Karpas-422 (cell line): ENCODE measurements around the gene EFNA5. TPM values are rescaled to one million over a fixed set of nuclear protein-coding genes. Genes with fewer than 3 reads are reported as not detected.

Source experiments
- DNase-seq: peaks from one replicate; pipeline ENCODE4 v3.0.0-alpha.2; 2015
- H2AFZ ChIP-seq: fragments of 200-600 bp; sonication (generic); 2 replicates; pipeline ENCODE4 v1.6.1; 2014; ENCODE audit warnings: antibody characterized with exemption, low read length, mixed read lengths
- H3K27ac ChIP-seq: fragments of 200-600 bp; sonication (generic); 2 replicates; pipeline ENCODE4 v1.5.1; 2014; ENCODE audit warnings: mild to moderate bottlenecking, low read length, moderate library complexity
- H3K27me3 ChIP-seq: fragments of 200-600 bp; sonication (generic); 2 replicates; pipeline ENCODE4 v1.6.1; 2014; ENCODE audit warnings: low read length, mixed read lengths
- H3K36me3 ChIP-seq: fragments of 200-600 bp; sonication (generic); 2 replicates; pipeline ENCODE4 v1.6.1; 2014; ENCODE audit warnings: low read length, mixed read lengths; ENCODE audit not compliant: insufficient read depth
- H3K4me1 ChIP-seq: fragments of 200-600 bp; sonication (generic); 2 replicates; pipeline ENCODE4 v1.6.1; 2014; ENCODE audit warnings: mild to moderate bottlenecking, low read length, mixed read lengths
- H3K4me2 ChIP-seq: fragments of 200-600 bp; sonication (generic); 2 replicates; pipeline ENCODE4 v1.6.1; 2014; ENCODE audit warnings: low read length, low read depth, mild to moderate bottlenecking; ENCODE audit not compliant: poor library complexity, severe bottlenecking
- H3K4me3 ChIP-seq: fragments of 200-600 bp; sonication (generic); 2 replicates; pipeline ENCODE4 v1.5.1; 2014; ENCODE audit warnings: mild to moderate bottlenecking, antibody characterized with exemption, low read length, mixed read lengths
- H3K79me2 ChIP-seq: fragments of 200-600 bp; sonication (generic); 2 replicates; pipeline ENCODE4 v1.6.1; 2014; ENCODE audit warnings: mild to moderate bottlenecking, low read length, mixed read lengths
- H3K9ac ChIP-seq: fragments of 200-600 bp; sonication (generic); 2 replicates; pipeline ENCODE4 v1.6.0; 2014; ENCODE audit warnings: low read length
- H3K9me2 ChIP-seq: fragments of 200-600 bp; sonication (generic), shearing (Covaris generic); replicated peaks from 2 replicates; pipeline ENCODE4 v1.6.0; 2014; ENCODE audit warnings: mild to moderate bottlenecking, low read length, moderate library complexity; ENCODE audit not compliant: insufficient read depth
- H3K9me3 ChIP-seq: fragments of 300-700, 200-600 bp; sonication (generic); 2 replicates; pipeline ENCODE4 v1.6.1; 2014; ENCODE audit warnings: low read length, mixed read lengths
- H4K20me1 ChIP-seq: fragments of 200-600 bp; sonication (generic); 2 replicates; pipeline ENCODE4 v1.6.1; 2014; ENCODE audit warnings: mild to moderate bottlenecking, antibody characterized with exemption, low read length, low read depth; ENCODE audit not compliant: insufficient read depth
- total RNA-seq: library from RNA; depleted of rRNA; stranded (reverse); fragments of >200 nt; shearing (Covaris generic); gene quantifications from 2 replicates; pipeline ENCODE4 v1.2.3, GENCODE V29; 2014; ENCODE audit warnings: low replicate concordance

Gene EFNA5
- total RNA-seq, 1 experiment from 2014 or later = not detected

GRCh38 chr5:107422494-107422893 is 248.2 kb downstream of the EFNA5 start:
- Histone ChIP-seq H3K36me3 (no peaks in the 10 kb centered on the region), H3K4me3 (no peak overlapping the region), H3K4me2 (no peak overlapping the region), H2AFZ (no peak overlapping the region), H3K9me2 (no peaks in the 10 kb centered on the region), H3K27me3 (no peaks in the 10 kb centered on the region), H3K9me3 (no peaks in the 10 kb centered on the region), H4K20me1 (no peaks in the 10 kb centered on the region), H3K79me2 (no peaks in the 10 kb centered on the region), H3K27ac (no peak overlapping the region), H3K9ac (no peak overlapping the region), H3K4me1 (no peaks in the 10 kb centered on the region)
- DNase-seq = no peak

- Histone ChIP-seq H3K79me2 (no peaks in the 10 kb centered on the region), H4K20me1 (no peaks in the 10 kb centered on the region), H3K4me1 (no peaks in the 10 kb centered on the region), H3K27ac (no peak overlapping the region), H3K27me3 (no peaks in the 10 kb centered on the region), H3K9me2 (no peaks in the 10 kb centered on the region), H3K4me2 (no peak overlapping the region), H2AFZ (no peak overlapping the region), H3K9ac (no peak overlapping the region), H3K9me3 (no peaks in the 10 kb centered on the region), H3K36me3 (no peaks in the 10 kb centered on the region), H3K4me3 (no peak overlapping the region)
- DNase-seq = no peak
Observed at GRCh38 chr5:107419498-107419897, 251.2 kb downstream of the EFNA5 start.

- Histone ChIP-seq H2AFZ (no peak overlapping the region), H3K9ac (no peak overlapping the region), H3K27ac (no peak overlapping the region), H3K36me3 (no peaks in the 10 kb centered on the region), H3K9me2 (no peaks in the 10 kb centered on the region), H3K4me3 (no peak overlapping the region), H3K4me1 (no peaks in the 10 kb centered on the region), H3K9me3 (no peaks in the 10 kb centered on the region), H3K79me2 (no peaks in the 10 kb centered on the region), H3K27me3 (no peaks in the 10 kb centered on the region), H4K20me1 (no peaks in the 10 kb centered on the region), H3K4me2 (no peak overlapping the region)
- DNase-seq = no peak
Observed at GRCh38 chr5:107418902-107419301, 251.8 kb downstream of the EFNA5 start.

GRCh38 chr5:107418071-107418470 is 252.7 kb downstream of the EFNA5 start:
- no peak overlapping the region for H2AFZ ChIP-seq
- no peak overlapping the region for H3K9ac ChIP-seq
- H4K20me1 ChIP-seq = no peaks in the 10 kb centered on the region
- 0 out of 2 replicates have a peak, but pooled peaks cover 3% of the 10 kb centered on the region for H3K9me2 ChIP-seq
- no peaks in the 10 kb centered on the region for H3K4me1 ChIP-seq
- no peak for DNase-seq
- H3K36me3 ChIP-seq = no peaks in the 10 kb centered on the region
- no peaks in the 10 kb centered on the region for H3K9me3 ChIP-seq
- H3K79me2 ChIP-seq = no peaks in the 10 kb centered on the region
- H3K27me3 ChIP-seq = no peaks in the 10 kb centered on the region
- H3K4me3 ChIP-seq = no peak overlapping the region
- no peak overlapping the region for H3K4me2 ChIP-seq
- no peak overlapping the region for H3K27ac ChIP-seq

- no peaks in the 10 kb centered on the region for H3K79me2 ChIP-seq
- H3K4me3 ChIP-seq = no peak overlapping the region
- H3K9me2 ChIP-seq = 0 out of 2 replicates have a peak, but pooled peaks cover 3% of the 10 kb centered on the region
- H3K36me3 ChIP-seq = no peaks in the 10 kb centered on the region
- no peaks in the 10 kb centered on the region for H3K4me1 ChIP-seq
- no peak overlapping the region for H2AFZ ChIP-seq
- no peaks in the 10 kb centered on the region for H3K9me3 ChIP-seq
- H3K27ac ChIP-seq = no peak overlapping the region
- no peak for DNase-seq
- H3K27me3 ChIP-seq = no peaks in the 10 kb centered on the region
- no peak overlapping the region for H3K9ac ChIP-seq
- no peak overlapping the region for H3K4me2 ChIP-seq
- H4K20me1 ChIP-seq = no peaks in the 10 kb centered on the region
Observed at GRCh38 chr5:107415762-107416161, 255.0 kb downstream of the EFNA5 start.

GRCh38 chr5:107414802-107415201 is 255.9 kb downstream of the EFNA5 start:
- Histone ChIP-seq H3K27me3 (no peaks in the 10 kb centered on the region), H3K4me2 (no peak overlapping the region), H3K27ac (no peak overlapping the region), H3K4me1 (no peaks in the 10 kb centered on the region), H3K9me3 (no peaks in the 10 kb centered on the region), H3K4me3 (no peak overlapping the region), H2AFZ (no peak overlapping the region), H3K36me3 (no peaks in the 10 kb centered on the region), H4K20me1 (no peaks in the 10 kb centered on the region), H3K9me2 (0 out of 2 replicates have a peak, but pooled peaks cover 3% of the 10 kb centered on the region), H3K9ac (no peak overlapping the region), H3K79me2 (no peaks in the 10 kb centered on the region)
- DNase-seq = no peak

GRCh38 chr5:107413754-107414153 is 257.0 kb downstream of the EFNA5 start:
- Histone ChIP-seq H3K4me2 (no peak overlapping the region), H3K9me3 (no peaks in the 10 kb centered on the region), H3K27ac (no peak overlapping the region), H3K9me2 (0 out of 2 replicates have a peak, but pooled peaks cover 3% of the 10 kb centered on the region), H4K20me1 (no peaks in the 10 kb centered on the region), H3K4me1 (no peaks in the 10 kb centered on the region), H3K27me3 (no peaks in the 10 kb centered on the region), H3K9ac (no peak overlapping the region), H3K79me2 (no peaks in the 10 kb centered on the region), H2AFZ (no peak overlapping the region), H3K4me3 (no peak overlapping the region), H3K36me3 (no peaks in the 10 kb centered on the region)
- DNase-seq = no peak

GRCh38 chr5:107408564-107408963 is 262.2 kb downstream of the EFNA5 start:
- no peak for DNase-seq
- H3K4me1 ChIP-seq = no peaks in the 10 kb centered on the region
- H3K27ac ChIP-seq = no peak overlapping the region
- no peak overlapping the region for H3K4me2 ChIP-seq
- H4K20me1 ChIP-seq = no peaks in the 10 kb centered on the region
- no peaks in the 10 kb centered on the region for H3K9me3 ChIP-seq
- no peaks in the 10 kb centered on the region for H3K36me3 ChIP-seq
- H3K9ac ChIP-seq = no peak overlapping the region
- no peaks in the 10 kb centered on the region for H3K27me3 ChIP-seq
- no peak overlapping the region for H2AFZ ChIP-seq
- H3K79me2 ChIP-seq = no peaks in the 10 kb centered on the region
- H3K9me2 ChIP-seq = 0 out of 2 replicates have a peak, but pooled peaks cover 3% of the 10 kb centered on the region
- H3K4me3 ChIP-seq = no peak overlapping the region
